Heart left ventricle (tissue), 13 donors: ENCODE data around the gene CTDP1.
"Not testable (repeated sequence)": the region's sequence is repeated elsewhere in the genome, so short reads cannot be mapped to it uniquely, and the experiment has no call there.

Experiments used
- CTCF ChIP-seq, 12 donors: fragments of 200-600 bp; sonication (generic) in 4 of 12; IDR thresholded peaks; one replicate each; pipeline versions ENCODE4 v1.5.0 to v1.8.0; 2018 to 2022; ENCODE audit warnings: antibody characterized with exemption in 12 of 12, mild to moderate bottlenecking in 5 of 12
- POLR2A ChIP-seq, 2 donors: fragments of 450-650 bp; IDR thresholded peaks; one replicate each; pipeline ENCODE4 v1.6.1; 2017; ENCODE audit warnings: antibody characterized with exemption in 2 of 2, mild to moderate bottlenecking in 2 of 2, moderate library complexity in 2 of 2
- donor health status: ischemic (EF 13 %, LVEDD 7.1; RV severe dilation, severe dysfunction).
- donor health status: DM: no; HTN: yes; CAD: no.
- donor health status: DM: no; HTN: no; CAD: no.
- donor health status: ischemic (EF 25% LVEDD 6.9; RV normal size, moderate dysfunction).
- donor health status: ischemic (EF 25% LVEDD 5.7; RV mildly dilated, moderate dysfunction).
- donor health status: ischemic (EF 35%, LVEDD 5.7; RV mildly dilated, moderate dysfunction).
- donor health status: nonischemic (EF 11% LVEDD 7.7; RV severe dilation, severe dysfunction).
- donor health status: DM: yes; HTN: yes; CAD: no.
- donor health status: PGD.
- donor health status: ischemic (EF 29% LVEDD 5.4; RV normal size, mild dysfunction).
- donor health status: nonischemic (EF 23%, LVEDD 6.1; RV moderate dilation, normal function).

GRCh38 chr18:79751918-79752578 is 72.4 kb downstream of the CTDP1 start:
- TF ChIP-seq CTCF, POLR2A (IDR thresholded peaks at IDR 0.05): not testable (repeated sequence)
